OCI-LY1 (cell line): ENCODE data around the gene BTNL9.

Experiments
- CTCF ChIP-seq: fragments of 200-600 bp; sonication (generic), shearing (Covaris generic); IDR thresholded peaks from 2 replicates; pipeline ENCODE4 v1.5.1; 2017; ENCODE audit warnings: mild to moderate bottlenecking, antibody characterized with exemption, low read length, moderate library complexity, mixed read lengths
- EZH2 ChIP-seq: fragments of 200-600 bp; sonication (generic), shearing (Covaris generic); IDR thresholded peaks from 2 replicates; pipeline ENCODE4 v1.8.0; 2017; ENCODE audit warnings: borderline replicate concordance, mixed run types, mild to moderate bottlenecking, antibody characterized with exemption, low read length, moderate library complexity, mixed read lengths

GRCh38 chr5:181109489-181110013, 69.5 kb downstream of the BTNL9 start:
- TF ChIP-seq CTCF (no peak), EZH2 (no peak)
